Suprapubic skin (tissue), 3 donors: Measurements from ENCODE around the gene NPM1.

ENCODE experiments used
- CTCF ChIP-seq, 2 donors: fragments of 200-600 bp in 1 of 2; fragments of 450-650 bp in 1 of 2; sonication (generic) in 1 of 2; IDR thresholded peaks; one replicate each; pipeline ENCODE4 v1.5.1; 2016 to 2019; ENCODE audit warnings: antibody characterized with exemption in 2 of 2, mild to moderate bottlenecking in 1 of 2, moderate library complexity in 1 of 2
- POLR2A ChIP-seq, 2 donors: fragments of 450-650 bp; IDR thresholded peaks; one replicate each; pipeline ENCODE4 v1.6.1; 2017; ENCODE audit warnings: antibody characterized with exemption in 2 of 2, mild to moderate bottlenecking in 2 of 2, moderate library complexity in 2 of 2

DNA sequence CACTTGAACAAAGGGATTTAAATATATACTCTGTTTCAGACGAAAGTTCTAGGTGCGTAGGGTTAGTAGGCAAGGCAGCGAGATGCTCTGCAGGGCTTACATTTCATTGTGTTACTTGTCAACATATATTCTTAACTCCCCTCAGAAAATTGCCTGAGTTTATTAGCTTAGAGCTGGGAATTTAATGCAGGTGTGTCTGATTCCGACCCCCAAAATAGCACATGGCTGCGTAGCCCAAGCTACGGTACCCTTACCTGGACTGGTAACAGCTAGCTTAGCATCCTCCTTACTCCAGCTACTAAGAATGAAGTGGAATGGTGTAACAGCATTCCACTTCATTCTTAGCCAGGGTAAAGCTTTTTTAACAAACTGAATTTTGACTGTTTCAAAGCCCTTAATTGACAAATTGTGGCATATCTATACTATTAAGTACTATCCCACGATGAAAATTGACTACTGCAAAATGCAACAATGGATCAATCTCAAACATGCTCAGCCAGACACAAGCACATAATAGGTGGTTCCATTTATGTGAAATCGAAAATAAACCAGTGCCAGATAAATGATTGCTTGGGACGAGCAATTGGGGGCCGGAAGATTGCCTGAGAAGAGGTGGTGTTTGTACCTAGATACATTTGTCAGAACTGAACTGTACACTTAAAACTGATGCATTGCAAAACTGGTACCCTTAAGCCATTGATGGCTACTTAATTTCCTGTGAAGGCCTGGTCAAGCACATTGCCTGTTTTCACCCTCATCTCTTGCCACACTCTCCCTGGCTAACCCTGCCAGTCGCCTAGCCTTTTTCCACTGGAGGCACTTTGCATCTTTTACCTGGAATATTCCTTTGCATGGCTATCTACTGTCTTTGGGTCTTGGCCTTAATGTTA is 28.8 kb downstream of the NPM1 start:
- TF ChIP-seq CTCF (IDR thresholded peaks at IDR 0.05) = no peak
- TF ChIP-seq POLR2A (IDR thresholded peaks at IDR 0.05) = no peak
